OCI-LY7 (cell line): ENCODE data around the gene ZMIZ1. TPM values are rescaled to one million over a fixed set of nuclear protein-coding genes. Genes with fewer than 3 reads are reported as not detected.

Experiments used
- BruUV-seq: library from RNA; stranded (reverse); fragments of 400-500 nt; replicated peaks from 2 replicates; lab custom pipeline; 2021; lab: Mats Ljungman, UMichigan
- CTCF ChIA-PET: fragments of 300-600 bp; sonication (Branson Sonifier 250); formaldehyde crosslinking; loops from one replicate; lab custom pipeline; 2022; ENCODE audit warnings: antibody characterized with exemption; ENCODE audit not compliant: unreplicated experiment; lab: Charles Lee
- POLR2A ChIA-PET: fragments of 300-600 bp; sonication (Branson Sonifier 250); formaldehyde crosslinking; loops from one replicate; lab custom pipeline; 2022; ENCODE audit warnings: antibody characterized with exemption; lab: Charles Lee
- DNase-seq: peaks from one replicate; pipeline ENCODE4 v3.0.0-alpha.2; 2015; ENCODE audit warnings: low spot score
- H2AFZ ChIP-seq: fragments of 200-600 bp; sonication (generic), shearing (Covaris generic); 2 replicates; pipeline ENCODE4 v1.6.1; 2014; ENCODE audit warnings: mild to moderate bottlenecking, antibody characterized with exemption, low read length, moderate library complexity
- H3K27ac ChIP-seq: fragments of 200-600 bp; sonication (generic); 2 replicates; pipeline ENCODE4 v1.5.1; 2014; ENCODE audit warnings: mixed run types, low read depth, mild to moderate bottlenecking, moderate library complexity, low read length, inconsistent platforms; ENCODE audit not compliant: poor library complexity, severe bottlenecking
- H3K36me3 ChIP-seq: fragments of 200-600 bp; sonication (generic); 2 replicates; pipeline ENCODE4 v1.6.1; 2014; ENCODE audit warnings: mild to moderate bottlenecking, antibody characterized with exemption, low read length, moderate library complexity, mixed read lengths; ENCODE audit not compliant: insufficient read depth
- H3K4me1 ChIP-seq: fragments of 200-600 bp; sonication (generic); 2 replicates; pipeline ENCODE4 v1.5.1; 2014; ENCODE audit warnings: mild to moderate bottlenecking, low read length; ENCODE audit not compliant: insufficient read depth, poor library complexity, severe bottlenecking
- H3K4me2 ChIP-seq: fragments of 200-600 bp; sonication (generic); 2 replicates; pipeline ENCODE4 v1.6.1; 2014; ENCODE audit warnings: mild to moderate bottlenecking, low read length
- H3K4me3 ChIP-seq: fragments of 200-600 bp; sonication (generic); 2 replicates; pipeline ENCODE4 v1.5.1; 2014; ENCODE audit warnings: mild to moderate bottlenecking, low read depth, low read length; ENCODE audit not compliant: poor library complexity, severe bottlenecking
- H3K79me2 ChIP-seq: fragments of 200-600 bp; sonication (generic); 2 replicates; pipeline ENCODE4 v1.6.1; 2016; ENCODE audit warnings: low read depth, mild to moderate bottlenecking, low read length, moderate library complexity, mixed read lengths; ENCODE audit not compliant: insufficient read depth
- H3K9me2 ChIP-seq: fragments of 200-600 bp; sonication (generic); 2 replicates; pipeline ENCODE4 v1.6.1; 2016; ENCODE audit warnings: mild to moderate bottlenecking, low read length, mixed read lengths; ENCODE audit not compliant: insufficient read depth
- H3K9me3 ChIP-seq: fragments of 200-600 bp; sonication (generic); 2 replicates; pipeline ENCODE4 v1.6.1; 2014; ENCODE audit warnings: mild to moderate bottlenecking, mixed run types, low read length, mixed read lengths
- H4K20me1 ChIP-seq: fragments of 200-600 bp; sonication (generic); 2 replicates; pipeline ENCODE4 v1.6.1; 2014; ENCODE audit warnings: mild to moderate bottlenecking, antibody characterized with exemption, low read length, moderate library complexity, mixed read lengths; ENCODE audit not compliant: insufficient read depth
- CTCF ChIP-seq: fragments of 200-600 bp; sonication (generic); conservative IDR thresholded peaks from 2 replicates; pipeline ENCODE4 v1.5.1; 2014; ENCODE audit warnings: mild to moderate bottlenecking, antibody characterized with exemption, low read length, moderate library complexity, mixed read lengths
- EZH2phosphoT487 ChIP-seq: fragments of 200-600 bp; sonication (generic); IDR thresholded peaks from 2 replicates; pipeline ENCODE4 v1.6.1; 2018; ENCODE audit warnings: low read depth, borderline replicate concordance, mild to moderate bottlenecking, mixed run types, antibody characterized with exemption, low read length, moderate library complexity, mixed read lengths
- intact Hi-C: fragments of 100-400 bp; cut with micrococcal nuclease; formaldehyde crosslinking; loops from one replicate; pipeline ENCODE4 v1.10.0; 2022; ENCODE audit not compliant: unreplicated experiment
- total RNA-seq, 2 experiments: library from RNA; depleted of rRNA in 1 of 2; stranded (reverse); fragments of >200 nt in 1 of 2; shearing (Covaris generic) in 1 of 2; gene quantifications; 2 replicates each; pipeline ENCODE4 v1.2.3, GENCODE V29; 2014 to 2022

The ZMIZ1 gene
- total RNA-seq, 2 experiments from 2014 or later, result 20.4 to 66.9 TPM

GRCh38 chr10:79105818-79106217 is 37.1 kb downstream of the ZMIZ1 start:
- Histone ChIP-seq H3K4me3 (no peak overlapping the region), H3K9me2 (no peaks in the 10 kb centered on the region), H3K79me2 (no peaks in the 10 kb centered on the region), H3K4me2 (no peak overlapping the region), H2AFZ (no peak overlapping the region), H3K4me1 (peaks cover 57% of the 10 kb centered on the region), H3K9me3 (no peaks in the 10 kb centered on the region), H3K36me3 (no peaks in the 10 kb centered on the region), H4K20me1 (no peaks in the 10 kb centered on the region), H3K27ac (no peak overlapping the region)
- BruUV-seq, result no TSS peak
- TF ChIP-seq CTCF (no peak), EZH2phosphoT487 (no peak)
- CTCF ChIA-PET, result interaction anchor here (0.6 kb wide), 1 partner anchor 10 kb away, joined by 4 read pairs; no protein-coding TSS in a partner anchor
- POLR2A ChIA-PET, result interaction anchor here (1.0 kb wide), 1 partner anchor 27 kb away, joined by 4 read pairs; no protein-coding TSS in a partner anchor
- intact Hi-C loops, result no loop called here
- DNase-seq, result no peak

GRCh38 chr10:79106256-79107050 is 37.7 kb downstream of the ZMIZ1 start:
- intact Hi-C loops, result no loop called here
- H3K79me2 ChIP-seq, result no peaks in the 10 kb centered on the region
- H3K4me3 ChIP-seq, result no peak overlapping the region
- ChIA-PET CTCF (interaction anchor here (0.6 kb wide), 1 partner anchor 9 kb away, joined by 4 read pairs; no protein-coding TSS in a partner anchor), POLR2A (no interaction called here)
- no peak overlapping the region for H3K4me2 ChIP-seq
- no peaks in the 10 kb centered on the region for H3K36me3 ChIP-seq
- TF ChIP-seq CTCF (no peak), EZH2phosphoT487 (no peak)
- peaks cover 50% of the 10 kb centered on the region for H3K4me1 ChIP-seq
- H3K9me3 ChIP-seq, result no peaks in the 10 kb centered on the region
- no TSS peak for BruUV-seq
- no peak overlapping the region for H3K27ac ChIP-seq
- no peak overlapping the region for H2AFZ ChIP-seq
- no peak for DNase-seq
- no peaks in the 10 kb centered on the region for H3K9me2 ChIP-seq
- no peaks in the 10 kb centered on the region for H4K20me1 ChIP-seq

GRCh38 chr10:79107736-79108264 is 39.0 kb downstream of the ZMIZ1 start:
- intact Hi-C loops, result no loop called here
- POLR2A ChIA-PET, result no interaction called here
- Histone ChIP-seq H3K36me3 (no peaks in the 10 kb centered on the region), H3K9me2 (no peaks in the 10 kb centered on the region), H3K27ac (no peak overlapping the region), H3K4me2 (no peak overlapping the region), H3K9me3 (no peaks in the 10 kb centered on the region), H3K4me1 (peaks cover 37% of the 10 kb centered on the region), H4K20me1 (no peaks in the 10 kb centered on the region), H3K79me2 (no peaks in the 10 kb centered on the region), H2AFZ (no peak overlapping the region), H3K4me3 (no peak overlapping the region)
- TF ChIP-seq CTCF (no peak), EZH2phosphoT487 (no peak)
- CTCF ChIA-PET, result no interaction called here
- BruUV-seq, result no TSS peak
- DNase-seq, result no peak
